DOHH2 (cell line): ENCODE data around the gene IL17A.

Source experiments
- EZH2phosphoT487 ChIP-seq: fragments of 200-600 bp; sonication (generic); IDR thresholded peaks from 2 replicates; pipeline ENCODE4 v1.6.1; 2017; ENCODE audit warnings: borderline replicate concordance, mild to moderate bottlenecking, antibody characterized with exemption, low read length, moderate library complexity, mixed read lengths
- TF ChIP-seq, protein P1 (sequence below): fragments of 200-600 bp; sonication (generic); IDR thresholded peaks from one replicate; pipeline ENCODE4 v1.5.1; 2014; ENCODE audit warnings: antibody characterized with exemption, mild to moderate bottlenecking, low read depth, low read length; ENCODE audit not compliant: poor library complexity, severe bottlenecking

DNA sequence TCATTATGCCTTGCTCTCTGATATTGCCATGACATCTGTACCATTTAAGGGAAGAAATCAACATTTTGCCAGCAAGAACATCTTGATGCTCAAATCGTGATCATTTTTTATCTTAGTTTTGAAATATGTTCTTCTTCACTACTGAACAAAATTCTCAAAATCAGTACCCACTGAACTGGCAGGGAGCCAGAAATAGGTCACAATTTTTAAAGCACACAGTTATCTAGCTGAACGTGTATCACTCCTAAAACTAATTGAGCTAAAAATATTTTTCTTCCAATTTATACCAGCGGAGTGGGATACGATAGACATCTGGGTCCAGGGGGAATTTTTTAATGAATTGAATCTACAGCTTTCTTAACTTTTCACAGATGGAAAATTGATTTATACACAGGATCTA lies 46.8 kb downstream of the IL17A start:
- TF ChIP-seq, protein P1, sequence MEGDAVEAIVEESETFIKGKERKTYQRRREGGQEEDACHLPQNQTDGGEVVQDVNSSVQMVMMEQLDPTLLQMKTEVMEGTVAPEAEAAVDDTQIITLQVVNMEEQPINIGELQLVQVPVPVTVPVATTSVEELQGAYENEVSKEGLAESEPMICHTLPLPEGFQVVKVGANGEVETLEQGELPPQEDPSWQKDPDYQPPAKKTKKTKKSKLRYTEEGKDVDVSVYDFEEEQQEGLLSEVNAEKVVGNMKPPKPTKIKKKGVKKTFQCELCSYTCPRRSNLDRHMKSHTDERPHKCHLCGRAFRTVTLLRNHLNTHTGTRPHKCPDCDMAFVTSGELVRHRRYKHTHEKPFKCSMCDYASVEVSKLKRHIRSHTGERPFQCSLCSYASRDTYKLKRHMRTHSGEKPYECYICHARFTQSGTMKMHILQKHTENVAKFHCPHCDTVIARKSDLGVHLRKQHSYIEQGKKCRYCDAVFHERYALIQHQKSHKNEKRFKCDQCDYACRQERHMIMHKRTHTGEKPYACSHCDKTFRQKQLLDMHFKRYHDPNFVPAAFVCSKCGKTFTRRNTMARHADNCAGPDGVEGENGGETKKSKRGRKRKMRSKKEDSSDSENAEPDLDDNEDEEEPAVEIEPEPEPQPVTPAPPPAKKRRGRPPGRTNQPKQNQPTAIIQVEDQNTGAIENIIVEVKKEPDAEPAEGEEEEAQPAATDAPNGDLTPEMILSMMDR = no peak
- TF ChIP-seq EZH2phosphoT487 = no peak
